HEK293 (cell line): ENCODE data around the gene LMO3.

Experiments
- CTCF ChIA-PET: fragments of 350-600 bp; formaldehyde crosslinking; extraction: SDS; loops from one replicate; lab custom pipeline; 2021; ENCODE audit warnings: antibody characterized with exemption; lab: Yijun Ruan, JAX
- POLR2A ChIA-PET: fragments of 300-600 bp; formaldehyde crosslinking; extraction: SDS; loops from one replicate; lab custom pipeline; 2020; ENCODE audit warnings: antibody characterized with exemption, inconsistent platforms; lab: Yijun Ruan, JAX
- H3K27ac ChIP-seq: fragments of 200-500 bp; sonication (Bioruptor generic); 2 replicates; pipeline ENCODE4 v1.5.1; 2014; ENCODE audit warnings: low read depth, low read length, control low read depth, inconsistent platforms; ENCODE audit errors: extremely low read depth
- H3K36me3 ChIP-seq, 2 experiments: fragments of 200-500 bp in 1 of 2; sonication (Bioruptor generic) in 1 of 2; 1 replicate in 1 of 2; 2 replicates in 1 of 2; pipeline ENCODE4 v1.5.1; 2014 to 2017; ENCODE audit warnings: inconsistent platforms in 2 of 2, low read length in 2 of 2; ENCODE audit not compliant: control insufficient read depth in 2 of 2, insufficient read depth in 1 of 2
- H3K4me1 ChIP-seq: fragments of 200-500 bp; sonication (Bioruptor generic); 2 replicates; pipeline ENCODE4 v1.5.1; 2014; ENCODE audit warnings: mild to moderate bottlenecking, low read length, inconsistent platforms; ENCODE audit not compliant: control insufficient read depth, insufficient read depth
- H3K4me3 ChIP-seq: 2 replicates; pipeline ENCODE4 v1.5.1; 2011; ENCODE audit warnings: low read depth, mild to moderate bottlenecking, control low read depth, low read length, moderate library complexity
- H3K9me3 ChIP-seq: fragments of 200-500 bp; sonication (Bioruptor generic); 2 replicates; pipeline ENCODE4 v1.5.1; 2014; ENCODE audit warnings: low read depth, low read length, inconsistent platforms; ENCODE audit not compliant: control insufficient read depth, insufficient read depth
- GLI4 ChIP-seq: fragments of 450-650 bp; formaldehyde crosslinking; IDR thresholded peaks from 2 replicates; pipeline ENCODE4 v1.5.1; 2016; ENCODE audit warnings: missing biosample characterization, missing genetic modification characterization
- HOXD13 ChIP-seq: sonication (generic); formaldehyde crosslinking; IDR thresholded peaks from 2 replicates; pipeline ENCODE4 v1.8.0; 2022; ENCODE audit warnings: missing genetic modification reagents, borderline replicate concordance
- KLF9 ChIP-seq: fragments of 450-650 bp; formaldehyde crosslinking; IDR thresholded peaks from 2 replicates; pipeline ENCODE4 v1.5.1; 2016; ENCODE audit warnings: missing biosample characterization, missing genetic modification characterization, low read depth
- SCRT2 ChIP-seq: fragments of 450-650 bp; formaldehyde crosslinking; IDR thresholded peaks from 2 replicates; pipeline ENCODE4 v1.5.1; 2016; ENCODE audit warnings: missing biosample characterization, missing genetic modification characterization
- SP3 ChIP-seq: fragments of 450-650 bp; formaldehyde crosslinking; IDR thresholded peaks from 2 replicates; pipeline ENCODE4 v1.5.1; 2016; ENCODE audit warnings: missing biosample characterization, missing genetic modification characterization
- ZBTB1 ChIP-seq: fragments of 450-650 bp; formaldehyde crosslinking; IDR thresholded peaks from 2 replicates; pipeline ENCODE4 v1.5.1; 2016; ENCODE audit warnings: missing biosample characterization, missing genetic modification characterization
- ZFHX2 ChIP-seq: fragments of 450-650 bp; formaldehyde crosslinking; conservative IDR thresholded peaks from 2 replicates; pipeline ENCODE4 v1.5.1; 2016; ENCODE audit warnings: missing biosample characterization, missing genetic modification characterization
- ZNF138 ChIP-seq: fragments of 450-650 bp; formaldehyde crosslinking; IDR thresholded peaks from 2 replicates; pipeline ENCODE4 v1.5.1; 2016; ENCODE audit warnings: missing biosample characterization, missing genetic modification characterization, borderline replicate concordance
- ZNF2 ChIP-seq: fragments of 450-650 bp; formaldehyde crosslinking; IDR thresholded peaks from 2 replicates; pipeline ENCODE4 v1.5.1; 2016; ENCODE audit warnings: missing biosample characterization, missing genetic modification characterization
- ZNF302 ChIP-seq: fragments of 450-650 bp; formaldehyde crosslinking; IDR thresholded peaks from 2 replicates; pipeline ENCODE4 v1.5.1; 2016; ENCODE audit warnings: missing biosample characterization, missing genetic modification characterization, low read depth
- ZNF391 ChIP-seq: fragments of 450-650 bp; formaldehyde crosslinking; IDR thresholded peaks from 2 replicates; pipeline ENCODE4 v1.5.1; 2016; ENCODE audit warnings: low read depth, missing biosample characterization, missing genetic modification characterization, borderline replicate concordance
- ZNF621 ChIP-seq: fragments of 450-650 bp; formaldehyde crosslinking; IDR thresholded peaks from 2 replicates; pipeline ENCODE4 v1.5.1; 2017; ENCODE audit warnings: missing biosample characterization, missing genetic modification characterization
- ZNF658 ChIP-seq: fragments of 450-650 bp; formaldehyde crosslinking; IDR thresholded peaks from 2 replicates; pipeline ENCODE4; 2016; ENCODE audit warnings: missing biosample characterization, missing genetic modification characterization
- ZSCAN16 ChIP-seq: fragments of 450-650 bp; formaldehyde crosslinking; IDR thresholded peaks from 2 replicates; pipeline ENCODE4 v1.5.1; 2016; ENCODE audit warnings: missing biosample characterization, missing genetic modification characterization
- TF ChIP-seq, protein P1 (sequence below): fragments of 450-650 bp; formaldehyde crosslinking; IDR thresholded peaks from 2 replicates; pipeline ENCODE4 v1.5.1; 2017; ENCODE audit warnings: missing biosample characterization, missing genetic modification characterization
- TF ChIP-seq, protein P2 (sequence below): fragments of 450-650 bp; formaldehyde crosslinking; IDR thresholded peaks from 2 replicates; pipeline ENCODE4 v1.5.1; 2016; ENCODE audit warnings: missing biosample characterization, missing genetic modification characterization
- TF ChIP-seq, protein P3 (sequence below): fragments of 450-650 bp; formaldehyde crosslinking; IDR thresholded peaks from 2 replicates; pipeline ENCODE4 v1.5.1; 2016; ENCODE audit warnings: missing biosample characterization, missing genetic modification characterization, borderline replicate concordance
- TF ChIP-seq, protein P4 (sequence below): fragments of 450-650 bp; formaldehyde crosslinking; IDR thresholded peaks from 2 replicates; pipeline ENCODE4 v1.5.1; 2017; ENCODE audit warnings: missing biosample characterization, missing genetic modification characterization
- TF ChIP-seq, protein P5 (sequence below): fragments of 450-650 bp; formaldehyde crosslinking; IDR thresholded peaks from 2 replicates; pipeline ENCODE4 v1.5.1; 2016; ENCODE audit warnings: missing biosample characterization, missing genetic modification characterization
- TF ChIP-seq, protein P6 (sequence below): fragments of 450-650 bp; formaldehyde crosslinking; IDR thresholded peaks from 2 replicates; pipeline ENCODE4 v1.5.1; 2017; ENCODE audit warnings: missing biosample characterization, missing genetic modification characterization

LMO3 gene

DNA sequence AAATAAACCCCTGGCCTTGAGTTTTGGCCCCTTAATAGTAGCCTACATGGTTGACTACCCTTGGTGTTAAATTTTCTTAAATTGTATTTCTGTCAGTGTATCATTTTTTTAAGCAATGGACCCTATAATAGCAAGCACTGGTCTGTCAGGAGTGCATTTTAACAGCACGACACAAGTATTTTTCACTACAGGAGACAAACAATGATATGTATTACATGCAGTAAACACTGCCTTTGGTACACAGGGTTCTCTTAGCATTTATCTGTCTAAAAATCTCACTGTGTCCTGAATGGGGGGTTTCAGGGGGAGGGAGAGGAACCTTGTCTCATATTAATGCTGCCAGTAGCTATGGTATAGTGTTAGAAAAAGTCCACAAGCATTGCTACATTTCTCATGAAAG is 18.4 kb downstream of the LMO3 start:
- H3K4me1 ChIP-seq = no peaks in the 10 kb centered on the region
- no peak overlapping the region for H3K27ac ChIP-seq
- H3K36me3 ChIP-seq = no peaks in the 10 kb centered on the region
- no peak overlapping the region for H3K4me3 ChIP-seq
- no peaks in the 10 kb centered on the region for H3K9me3 ChIP-seq
- CTCF ChIA-PET = no interaction called here
- TF ChIP-seq ZSCAN16 (tag by site-specific recombination) = no peak
- no peak for TF ChIP-seq ZNF2 (tag by site-specific recombination)
- TF ChIP-seq, protein P1, sequence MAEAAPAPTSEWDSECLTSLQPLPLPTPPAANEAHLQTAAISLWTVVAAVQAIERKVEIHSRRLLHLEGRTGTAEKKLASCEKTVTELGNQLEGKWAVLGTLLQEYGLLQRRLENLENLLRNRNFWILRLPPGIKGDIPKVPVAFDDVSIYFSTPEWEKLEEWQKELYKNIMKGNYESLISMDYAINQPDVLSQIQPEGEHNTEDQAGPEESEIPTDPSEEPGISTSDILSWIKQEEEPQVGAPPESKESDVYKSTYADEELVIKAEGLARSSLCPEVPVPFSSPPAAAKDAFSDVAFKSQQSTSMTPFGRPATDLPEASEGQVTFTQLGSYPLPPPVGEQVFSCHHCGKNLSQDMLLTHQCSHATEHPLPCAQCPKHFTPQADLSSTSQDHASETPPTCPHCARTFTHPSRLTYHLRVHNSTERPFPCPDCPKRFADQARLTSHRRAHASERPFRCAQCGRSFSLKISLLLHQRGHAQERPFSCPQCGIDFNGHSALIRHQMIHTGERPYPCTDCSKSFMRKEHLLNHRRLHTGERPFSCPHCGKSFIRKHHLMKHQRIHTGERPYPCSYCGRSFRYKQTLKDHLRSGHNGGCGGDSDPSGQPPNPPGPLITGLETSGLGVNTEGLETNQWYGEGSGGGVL (tag by site-specific recombination) = no peak
- POLR2A ChIA-PET = no interaction called here

DNA sequence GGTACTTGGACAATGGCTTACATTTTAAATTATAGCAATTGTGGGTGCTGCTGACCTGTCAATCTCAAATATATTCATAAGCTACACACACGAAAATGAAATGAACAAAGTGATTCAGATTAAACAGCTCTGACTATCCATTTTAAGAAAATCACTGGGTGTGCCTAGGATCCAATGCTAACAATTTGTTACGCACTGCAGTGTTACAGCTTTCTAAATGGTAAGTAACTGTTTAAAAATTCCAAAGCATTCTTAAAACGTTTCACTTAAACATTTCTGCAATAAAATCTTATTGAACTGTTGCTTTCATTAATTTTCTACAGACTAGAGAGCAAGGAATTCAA is 18.9 kb downstream of the LMO3 start:
- Histone ChIP-seq H3K36me3 (no peaks in the 10 kb centered on the region), H3K9me3 (no peaks in the 10 kb centered on the region), H3K4me3 (no peak overlapping the region), H3K27ac (no peak overlapping the region), H3K4me1 (no peaks in the 10 kb centered on the region)
- TF ChIP-seq SP3 (tag by site-specific recombination) (no peak), GLI4 (no peak), ZBTB1 (tag by site-specific recombination) (no peak), ZNF302 (tag by site-specific recombination) (no peak), ZNF658 (tag by site-specific recombination) (no peak), ZNF138 (no peak), ZNF621 (no peak), ZFHX2 (tag by site-specific recombination) (no peak)
- TF ChIP-seq, protein P2, sequence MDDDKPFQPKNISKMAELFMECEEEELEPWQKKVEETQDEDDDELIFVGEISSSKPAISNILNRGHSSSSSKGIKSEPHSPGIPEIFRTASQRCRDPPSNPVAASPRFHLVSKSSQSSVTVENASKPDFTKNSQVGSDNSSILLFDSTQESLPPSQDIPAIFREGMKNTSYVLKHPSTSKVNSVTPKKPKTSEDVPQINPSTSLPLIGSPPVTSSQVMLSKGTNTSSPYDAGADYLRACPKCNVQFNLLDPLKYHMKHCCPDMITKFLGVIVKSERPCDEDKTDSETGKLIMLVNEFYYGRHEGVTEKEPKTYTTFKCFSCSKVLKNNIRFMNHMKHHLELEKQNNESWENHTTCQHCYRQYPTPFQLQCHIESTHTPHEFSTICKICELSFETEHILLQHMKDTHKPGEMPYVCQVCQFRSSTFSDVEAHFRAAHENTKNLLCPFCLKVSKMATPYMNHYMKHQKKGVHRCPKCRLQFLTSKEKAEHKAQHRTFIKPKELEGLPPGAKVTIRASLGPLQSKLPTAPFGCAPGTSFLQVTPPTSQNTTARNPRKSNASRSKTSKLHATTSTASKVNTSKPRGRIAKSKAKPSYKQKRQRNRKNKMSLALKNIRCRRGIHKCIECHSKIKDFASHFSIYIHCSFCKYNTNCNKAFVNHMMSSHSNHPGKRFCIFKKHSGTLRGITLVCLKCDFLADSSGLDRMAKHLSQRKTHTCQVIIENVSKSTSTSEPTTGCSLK (tag by site-specific recombination) = no peak
- TF ChIP-seq, protein P3, sequence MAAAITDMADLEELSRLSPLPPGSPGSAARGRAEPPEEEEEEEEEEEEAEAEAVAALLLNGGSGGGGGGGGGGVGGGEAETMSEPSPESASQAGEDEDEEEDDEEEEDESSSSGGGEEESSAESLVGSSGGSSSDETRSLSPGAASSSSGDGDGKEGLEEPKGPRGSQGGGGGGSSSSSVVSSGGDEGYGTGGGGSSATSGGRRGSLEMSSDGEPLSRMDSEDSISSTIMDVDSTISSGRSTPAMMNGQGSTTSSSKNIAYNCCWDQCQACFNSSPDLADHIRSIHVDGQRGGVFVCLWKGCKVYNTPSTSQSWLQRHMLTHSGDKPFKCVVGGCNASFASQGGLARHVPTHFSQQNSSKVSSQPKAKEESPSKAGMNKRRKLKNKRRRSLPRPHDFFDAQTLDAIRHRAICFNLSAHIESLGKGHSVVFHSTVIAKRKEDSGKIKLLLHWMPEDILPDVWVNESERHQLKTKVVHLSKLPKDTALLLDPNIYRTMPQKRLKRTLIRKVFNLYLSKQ = no peak
- CTCF ChIA-PET = no interaction called here
- POLR2A ChIA-PET = no interaction called here

DNA sequence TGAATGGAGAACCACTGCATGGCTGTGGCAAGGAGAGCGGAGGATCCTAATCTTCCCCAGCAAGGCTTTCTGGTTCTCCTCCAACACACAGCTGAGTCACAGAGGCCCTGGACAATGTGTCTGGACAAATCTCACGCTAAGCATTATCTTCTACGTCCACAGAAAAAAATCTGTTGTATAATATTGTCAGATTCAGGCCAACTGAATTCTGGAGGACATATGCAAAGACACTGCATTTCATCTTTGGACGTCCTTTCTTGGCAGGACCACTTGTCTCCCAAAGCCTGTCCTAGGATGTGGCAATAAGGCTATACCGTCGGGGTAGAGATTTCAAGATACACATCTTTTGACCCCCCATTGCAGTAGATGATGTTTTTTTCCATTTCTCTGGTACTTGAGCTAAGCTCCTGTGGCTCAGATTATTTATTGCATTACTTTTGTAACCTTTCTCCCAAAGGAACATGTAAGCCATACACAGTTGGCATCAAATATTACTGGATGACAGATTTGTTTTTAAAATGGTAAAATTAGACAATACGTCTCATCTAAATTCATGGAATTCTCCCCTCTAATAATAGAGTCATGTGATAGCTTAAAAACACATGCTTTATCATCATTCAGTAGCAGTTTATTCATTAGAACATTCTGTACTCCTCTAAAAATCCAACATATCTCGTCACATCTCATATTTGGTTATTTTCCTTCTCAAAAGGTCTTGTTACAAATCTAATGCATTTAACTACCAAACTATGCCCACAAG is 19.4 kb downstream of the LMO3 start:
- Histone ChIP-seq H3K4me1 (no peaks in the 10 kb centered on the region), H3K4me3 (no peak overlapping the region), H3K9me3 (no peaks in the 10 kb centered on the region), H3K36me3 (no peaks in the 10 kb centered on the region), H3K27ac (no peak overlapping the region)
- CTCF ChIA-PET = no interaction called here
- POLR2A ChIA-PET = no interaction called here
- TF ChIP-seq ZNF391 (no peak), KLF9 (tag by site-specific recombination) (no peak), SCRT2 (no peak), HOXD13 (CRISPR knock-in tag) (no peak)
- TF ChIP-seq, protein P4, sequence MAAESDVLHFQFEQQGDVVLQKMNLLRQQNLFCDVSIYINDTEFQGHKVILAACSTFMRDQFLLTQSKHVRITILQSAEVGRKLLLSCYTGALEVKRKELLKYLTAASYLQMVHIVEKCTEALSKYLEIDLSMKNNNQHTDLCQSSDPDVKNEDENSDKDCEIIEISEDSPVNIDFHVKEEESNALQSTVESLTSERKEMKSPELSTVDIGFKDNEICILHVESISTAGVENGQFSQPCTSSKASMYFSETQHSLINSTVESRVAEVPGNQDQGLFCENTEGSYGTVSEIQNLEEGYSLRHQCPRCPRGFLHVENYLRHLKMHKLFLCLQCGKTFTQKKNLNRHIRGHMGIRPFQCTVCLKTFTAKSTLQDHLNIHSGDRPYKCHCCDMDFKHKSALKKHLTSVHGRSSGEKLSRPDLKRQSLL (tag by site-specific recombination) = no peak
- TF ChIP-seq, protein P5, sequence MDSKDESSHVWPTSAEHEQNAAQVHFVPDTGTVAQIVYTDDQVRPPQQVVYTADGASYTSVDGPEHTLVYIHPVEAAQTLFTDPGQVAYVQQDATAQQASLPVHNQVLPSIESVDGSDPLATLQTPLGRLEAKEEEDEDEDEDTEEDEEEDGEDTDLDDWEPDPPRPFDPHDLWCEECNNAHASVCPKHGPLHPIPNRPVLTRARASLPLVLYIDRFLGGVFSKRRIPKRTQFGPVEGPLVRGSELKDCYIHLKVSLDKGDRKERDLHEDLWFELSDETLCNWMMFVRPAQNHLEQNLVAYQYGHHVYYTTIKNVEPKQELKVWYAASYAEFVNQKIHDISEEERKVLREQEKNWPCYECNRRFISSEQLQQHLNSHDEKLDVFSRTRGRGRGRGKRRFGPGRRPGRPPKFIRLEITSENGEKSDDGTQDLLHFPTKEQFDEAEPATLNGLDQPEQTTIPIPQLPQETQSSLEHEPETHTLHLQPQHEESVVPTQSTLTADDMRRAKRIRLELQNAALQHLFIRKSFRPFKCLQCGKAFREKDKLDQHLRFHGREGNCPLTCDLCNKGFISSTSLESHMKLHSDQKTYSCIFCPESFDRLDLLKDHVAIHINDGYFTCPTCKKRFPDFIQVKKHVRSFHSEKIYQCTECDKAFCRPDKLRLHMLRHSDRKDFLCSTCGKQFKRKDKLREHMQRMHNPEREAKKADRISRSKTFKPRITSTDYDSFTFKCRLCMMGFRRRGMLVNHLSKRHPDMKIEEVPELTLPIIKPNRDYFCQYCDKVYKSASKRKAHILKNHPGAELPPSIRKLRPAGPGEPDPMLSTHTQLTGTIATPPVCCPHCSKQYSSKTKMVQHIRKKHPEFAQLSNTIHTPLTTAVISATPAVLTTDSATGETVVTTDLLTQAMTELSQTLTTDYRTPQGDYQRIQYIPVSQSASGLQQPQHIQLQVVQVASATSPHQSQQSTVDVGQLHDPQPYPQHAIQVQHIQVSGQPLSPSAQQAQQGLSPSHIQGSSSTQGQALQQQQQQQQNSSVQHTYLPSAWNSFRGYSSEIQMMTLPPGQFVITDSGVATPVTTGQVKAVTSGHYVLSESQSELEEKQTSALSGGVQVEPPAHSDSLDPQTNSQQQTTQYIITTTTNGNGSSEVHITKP (tag by site-specific recombination) = no peak
- TF ChIP-seq, protein P6, sequence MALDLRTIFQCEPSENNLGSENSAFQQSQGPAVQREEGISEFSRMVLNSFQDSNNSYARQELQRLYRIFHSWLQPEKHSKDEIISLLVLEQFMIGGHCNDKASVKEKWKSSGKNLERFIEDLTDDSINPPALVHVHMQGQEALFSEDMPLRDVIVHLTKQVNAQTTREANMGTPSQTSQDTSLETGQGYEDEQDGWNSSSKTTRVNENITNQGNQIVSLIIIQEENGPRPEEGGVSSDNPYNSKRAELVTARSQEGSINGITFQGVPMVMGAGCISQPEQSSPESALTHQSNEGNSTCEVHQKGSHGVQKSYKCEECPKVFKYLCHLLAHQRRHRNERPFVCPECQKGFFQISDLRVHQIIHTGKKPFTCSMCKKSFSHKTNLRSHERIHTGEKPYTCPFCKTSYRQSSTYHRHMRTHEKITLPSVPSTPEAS (tag by site-specific recombination) = no peak
